KOPT-K1 (cell line): ENCODE data around the gene HECW1.
"Not testable (repeated sequence)": the region's sequence is repeated elsewhere in the genome, so short reads cannot be mapped to it uniquely, and the experiment has no call there.

Source experiments
- H3K27ac ChIP-seq: fragments of 200-600 bp; sonication (generic); 2 replicates; pipeline ENCODE4 v1.5.1; 2016; ENCODE audit warnings: antibody characterized with exemption, mild to moderate bottlenecking, low read depth, low read length; ENCODE audit not compliant: poor library complexity, severe bottlenecking
- H3K36me3 ChIP-seq: fragments of 200-600 bp; sonication (generic); 2 replicates; pipeline ENCODE4 v1.5.1; 2017; ENCODE audit warnings: antibody characterized with exemption, mild to moderate bottlenecking, low read length, moderate library complexity; ENCODE audit not compliant: insufficient read depth
- H3K9me3 ChIP-seq: fragments of 200-600 bp; sonication (generic); 2 replicates; pipeline ENCODE4 v1.5.1; 2017; ENCODE audit warnings: antibody characterized with exemption, low read length, mild to moderate bottlenecking; ENCODE audit not compliant: insufficient read depth, poor library complexity, severe bottlenecking

The HECW1 gene

GRCh38 chr7:43337811-43338210 is 225.4 kb downstream of the HECW1 start:
- no peaks in the 10 kb centered on the region for H3K36me3 ChIP-seq
- no peak overlapping the region for H3K27ac ChIP-seq
- no peaks in the 10 kb centered on the region for H3K9me3 ChIP-seq

GRCh38 chr7:43341132-43341531 is 228.7 kb downstream of the HECW1 start:
- Histone ChIP-seq H3K9me3 (no peaks in the 10 kb centered on the region), H3K27ac (no peak overlapping the region), H3K36me3 (no peaks in the 10 kb centered on the region)

- H3K27ac ChIP-seq, H3K9me3 ChIP-seq, H3K36me3 ChIP-seq: not testable (repeated sequence)
These were observed 231.0 kb downstream of the HECW1 start for GRCh38 chr7:43343417-43343816.

- H3K36me3 ChIP-seq, H3K27ac ChIP-seq, H3K9me3 ChIP-seq: not testable (repeated sequence)
These were observed 233.2 kb downstream of the HECW1 start for GRCh38 chr7:43345696-43346095.

GRCh38 chr7:43351683-43352082 is 239.2 kb downstream of the HECW1 start:
- Histone ChIP-seq H3K9me3 (peaks cover 25% of the 10 kb centered on the region), H3K36me3 (no peaks in the 10 kb centered on the region), H3K27ac (no peak overlapping the region)

GRCh38 chr7:43353902-43354301 is 241.5 kb downstream of the HECW1 start:
- Histone ChIP-seq H3K36me3 (no peaks in the 10 kb centered on the region), H3K27ac (no peak overlapping the region)

GRCh38 chr7:43362652-43363034 is 250.2 kb downstream of the HECW1 start:
- Histone ChIP-seq H3K36me3 (no peaks in the 10 kb centered on the region), H3K9me3 (no peaks in the 10 kb centered on the region), H3K27ac (no peak overlapping the region)

More at GRCh38 chr7:43353902-43354301, 241.5 kb downstream of the HECW1 start:
- peaks cover 25% of the 10 kb centered on the region for H3K9me3 ChIP-seq

- no peaks in the 10 kb centered on the region for H3K36me3 ChIP-seq
- no peak overlapping the region for H3K27ac ChIP-seq
- H3K9me3 ChIP-seq: no peaks in the 10 kb centered on the region
These were observed 250.8 kb downstream of the HECW1 start for GRCh38 chr7:43363035-43363791.

GRCh38 chr7:43364391-43364790 is 251.9 kb downstream of the HECW1 start:
- H3K36me3 ChIP-seq: no peaks in the 10 kb centered on the region
- H3K9me3 ChIP-seq: no peaks in the 10 kb centered on the region
- no peak overlapping the region for H3K27ac ChIP-seq

- H3K27ac ChIP-seq: no peak overlapping the region
- no peaks in the 10 kb centered on the region for H3K9me3 ChIP-seq
- H3K36me3 ChIP-seq: no peaks in the 10 kb centered on the region
These were observed 260.4 kb downstream of the HECW1 start for GRCh38 chr7:43372676-43373355.

- no peaks in the 10 kb centered on the region for H3K36me3 ChIP-seq
These were observed 264.9 kb downstream of the HECW1 start for GRCh38 chr7:43377196-43377960.

GRCh38 chr7:43379210-43379609 is 266.8 kb downstream of the HECW1 start:
- no peaks in the 10 kb centered on the region for H3K9me3 ChIP-seq
- H3K36me3 ChIP-seq: no peaks in the 10 kb centered on the region
- no peak overlapping the region for H3K27ac ChIP-seq

More at GRCh38 chr7:43377196-43377960, 264.9 kb downstream of the HECW1 start:
- no peaks in the 10 kb centered on the region for H3K9me3 ChIP-seq
- H3K27ac ChIP-seq: no peak overlapping the region

- H3K9me3 ChIP-seq: peaks cover 8% of the 10 kb centered on the region
- H3K27ac ChIP-seq: no peak overlapping the region
- H3K36me3 ChIP-seq: no peaks in the 10 kb centered on the region
These were observed 272.3 kb downstream of the HECW1 start for GRCh38 chr7:43384616-43385308.

GRCh38 chr7:43385309-43385680 is 272.8 kb downstream of the HECW1 start:
- H3K27ac ChIP-seq: no peak overlapping the region
- H3K36me3 ChIP-seq: no peaks in the 10 kb centered on the region
- peaks cover 8% of the 10 kb centered on the region for H3K9me3 ChIP-seq

- Histone ChIP-seq H3K36me3 (no peaks in the 10 kb centered on the region), H3K27ac (no peak overlapping the region), H3K9me3 (peaks cover 8% of the 10 kb centered on the region)
These were observed 273.4 kb downstream of the HECW1 start for GRCh38 chr7:43385856-43386255.
